HG03108 (cell line): ENCODE data around the gene TSPAN14.

Source experiments
- ATAC-seq: cut with Tn5 transposase; IDR thresholded peaks from one replicate; pipeline ENCODE4 v1.9.1; 2021; ENCODE audit warnings: moderate library complexity; ENCODE audit not compliant: unreplicated experiment

TSPAN14 gene

DNA sequence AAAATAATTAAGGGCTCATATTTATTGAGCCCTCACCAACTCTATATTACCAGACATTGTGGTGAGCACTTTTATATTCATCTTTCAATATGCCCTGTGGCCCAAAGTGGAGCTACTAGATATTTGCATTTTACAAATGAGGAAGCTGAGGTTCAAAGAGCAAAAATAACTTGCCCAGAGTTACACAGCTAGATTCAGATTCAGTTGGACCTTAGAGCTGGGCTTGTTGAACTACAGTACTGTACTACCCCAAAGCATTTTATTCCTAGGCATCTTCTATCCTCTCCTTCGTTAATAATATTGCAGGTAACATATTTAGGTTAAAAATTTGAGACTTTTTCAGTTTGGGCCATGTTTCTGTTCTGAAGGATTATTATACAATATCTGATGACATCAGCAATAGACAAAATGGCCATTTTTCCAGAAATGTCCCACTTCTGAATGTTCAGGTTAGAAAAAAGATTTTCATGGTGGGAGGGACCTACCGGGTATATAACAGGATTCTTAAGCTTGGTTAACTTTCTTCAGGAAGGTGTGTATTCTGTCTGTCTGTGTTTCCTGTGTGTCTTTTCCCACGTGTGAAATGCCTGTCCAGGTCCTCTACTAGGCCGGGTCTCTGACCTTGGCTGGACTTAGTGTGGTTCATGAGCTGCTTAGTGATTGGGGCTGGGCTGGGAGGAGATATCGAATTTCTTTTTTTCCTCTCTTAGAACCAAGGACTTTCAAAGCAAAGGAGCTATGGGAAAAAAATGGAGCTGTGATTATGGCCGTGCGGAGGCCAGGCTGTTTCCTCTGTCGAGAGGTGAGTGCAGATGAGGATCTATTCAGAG is 32.2 kb upstream of the TSPAN14 start:
- ATAC-seq = peak; percentile 92

DNA sequence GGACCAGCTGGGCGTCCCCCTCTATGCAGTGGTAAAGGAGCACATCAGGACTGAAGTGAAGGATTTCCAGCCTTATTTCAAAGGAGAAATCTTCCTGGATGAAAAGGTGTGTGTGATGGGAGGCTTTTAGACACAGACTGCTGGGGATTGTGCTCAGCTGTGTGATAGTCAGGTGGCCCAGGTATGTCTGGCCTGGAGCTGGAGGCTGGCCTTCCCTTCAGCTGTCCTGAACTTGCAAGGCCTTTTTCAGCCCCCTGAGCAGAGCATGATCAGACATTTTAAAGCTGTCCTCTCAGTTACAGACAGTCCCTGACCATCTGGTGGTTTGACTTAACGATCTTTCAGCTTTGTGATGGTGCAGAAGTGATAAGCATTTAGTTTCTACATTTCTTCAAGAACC is 28.2 kb upstream of the TSPAN14 start:
- no peak for ATAC-seq

DNA sequence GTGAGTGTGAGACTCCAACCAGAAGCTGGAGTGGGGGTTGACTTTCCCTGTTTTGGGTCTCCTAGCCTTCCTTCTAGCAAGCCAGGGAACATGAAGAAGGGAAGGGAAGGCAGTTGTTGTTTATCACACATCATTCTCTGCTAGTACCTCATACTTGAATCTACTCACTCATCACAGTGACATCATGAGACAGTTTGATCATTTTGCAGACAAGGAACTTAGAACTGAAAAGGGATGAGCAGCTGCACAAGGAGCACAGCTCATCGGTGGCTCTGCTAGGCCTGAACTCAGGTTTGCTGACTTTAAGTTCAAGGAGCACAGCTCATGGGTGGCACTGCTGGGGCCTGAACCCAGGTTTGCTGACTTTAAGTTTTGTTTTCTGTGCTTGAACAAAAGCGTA is 26.6 kb upstream of the TSPAN14 start:
- ATAC-seq = no peak

DNA sequence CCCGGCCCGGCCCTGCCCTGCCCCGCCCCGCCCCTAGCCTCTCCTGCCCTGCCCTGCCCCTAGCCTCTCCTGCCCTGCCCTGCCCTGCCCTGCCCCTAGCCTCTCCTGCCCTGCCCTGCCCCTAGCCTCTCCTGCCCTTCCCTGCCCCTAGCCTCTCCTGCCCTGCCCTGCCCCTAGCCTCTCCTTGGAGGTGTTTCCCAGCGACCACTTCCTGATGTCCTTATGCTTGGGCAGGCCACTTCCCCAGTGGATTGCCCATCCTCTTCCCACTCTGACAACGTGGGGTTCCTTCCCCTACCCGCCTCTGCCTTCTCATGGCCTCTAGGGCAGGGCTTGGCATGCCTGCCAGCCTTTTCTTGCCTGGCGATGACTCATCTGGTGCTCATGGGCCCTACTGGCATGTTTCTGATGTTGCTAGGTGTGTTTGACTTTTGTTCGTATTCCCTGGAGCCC is 24.6 kb upstream of the TSPAN14 start:
- no peak for ATAC-seq

DNA sequence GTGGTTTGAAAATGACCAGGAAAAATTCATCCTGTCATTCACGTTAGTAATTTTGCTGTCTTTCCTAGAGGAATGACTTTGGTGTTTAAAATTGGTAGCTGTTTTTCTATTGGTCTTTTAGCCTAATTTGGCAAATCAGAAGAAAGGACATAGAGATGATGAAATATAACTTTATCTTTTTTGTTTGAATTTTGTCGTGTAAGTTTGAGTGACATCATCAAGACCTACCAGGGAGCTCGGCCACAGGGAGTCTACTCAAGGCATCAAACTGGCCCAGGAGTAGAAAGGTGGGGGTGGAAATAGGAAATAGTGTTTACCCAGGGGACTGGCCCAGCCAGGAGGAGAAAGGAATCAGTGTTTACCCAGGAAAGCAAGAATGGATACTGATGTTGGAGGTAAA is 21.0 kb upstream of the TSPAN14 start:
- ATAC-seq = no peak

DNA sequence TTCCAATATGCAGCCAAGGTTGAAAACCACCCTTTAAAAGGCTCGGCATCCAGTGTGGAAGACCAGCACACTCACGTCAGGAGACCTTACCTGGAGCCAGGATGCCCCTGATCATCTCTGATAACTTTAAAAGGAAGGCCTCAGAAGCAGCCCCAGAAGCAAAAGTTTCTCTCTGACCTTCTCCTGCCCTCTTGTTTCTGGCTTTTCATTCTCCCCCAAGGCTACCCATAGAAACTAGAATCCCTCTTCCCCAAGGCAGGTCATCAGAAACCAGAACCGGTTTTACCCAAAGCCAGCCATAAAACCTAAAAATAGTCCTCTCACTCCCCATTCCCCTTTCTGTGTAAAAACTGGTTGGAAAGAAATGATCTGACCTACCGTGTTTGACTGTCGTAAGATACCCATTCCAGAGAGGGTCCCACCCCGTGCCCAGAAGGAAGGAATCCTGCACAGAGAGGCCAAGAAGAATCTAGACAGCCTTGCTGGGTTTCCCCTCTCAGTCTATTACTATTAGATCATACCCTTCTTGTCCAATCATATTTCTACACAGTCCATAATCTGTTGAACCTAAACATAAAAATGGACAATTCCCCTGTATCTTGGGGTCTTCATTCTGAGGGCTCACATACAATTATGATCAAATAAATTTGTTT is 17.5 kb upstream of the TSPAN14 start:
- ATAC-seq = no peak

DNA sequence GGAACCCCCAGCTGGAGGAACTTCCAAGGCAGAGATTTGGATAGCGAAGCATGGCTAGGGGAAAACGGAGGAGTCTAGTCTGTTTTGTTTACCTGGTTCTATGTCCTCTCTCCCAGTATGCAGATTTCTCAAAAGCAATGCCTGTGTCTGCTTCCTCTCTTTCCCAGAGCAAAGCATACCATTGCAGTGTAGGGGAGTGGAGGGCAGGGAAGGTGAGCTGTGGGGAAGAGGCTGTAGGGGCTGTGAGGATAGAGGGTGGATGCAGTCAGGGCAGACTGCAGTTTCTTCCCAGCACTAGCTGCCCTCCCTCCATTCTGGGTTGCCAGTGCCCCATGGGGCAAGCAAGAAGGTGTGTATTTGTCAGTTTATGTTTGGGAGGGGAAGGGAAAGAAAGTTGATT is 16.9 kb upstream of the TSPAN14 start:
- no peak for ATAC-seq

DNA sequence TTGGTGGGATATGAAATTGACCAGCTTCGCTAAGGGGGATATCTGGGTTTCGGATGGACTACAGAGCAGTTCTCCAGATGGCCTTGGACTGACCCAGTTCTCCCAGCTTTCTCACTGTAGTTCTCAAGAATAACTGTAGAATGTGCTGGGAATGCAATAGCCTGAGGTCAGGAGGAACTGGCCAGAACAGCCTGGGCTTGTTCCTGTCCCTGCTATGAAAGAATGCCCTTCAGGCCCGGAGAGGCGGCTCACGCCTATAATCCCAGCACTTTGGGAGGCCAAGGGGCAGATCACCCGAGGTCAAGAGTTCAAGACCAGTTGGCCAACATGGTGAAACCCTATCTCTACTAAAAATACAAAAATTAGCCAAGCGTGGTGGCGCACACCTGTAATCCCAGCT is 12.3 kb upstream of the TSPAN14 start:
- ATAC-seq = no peak

DNA sequence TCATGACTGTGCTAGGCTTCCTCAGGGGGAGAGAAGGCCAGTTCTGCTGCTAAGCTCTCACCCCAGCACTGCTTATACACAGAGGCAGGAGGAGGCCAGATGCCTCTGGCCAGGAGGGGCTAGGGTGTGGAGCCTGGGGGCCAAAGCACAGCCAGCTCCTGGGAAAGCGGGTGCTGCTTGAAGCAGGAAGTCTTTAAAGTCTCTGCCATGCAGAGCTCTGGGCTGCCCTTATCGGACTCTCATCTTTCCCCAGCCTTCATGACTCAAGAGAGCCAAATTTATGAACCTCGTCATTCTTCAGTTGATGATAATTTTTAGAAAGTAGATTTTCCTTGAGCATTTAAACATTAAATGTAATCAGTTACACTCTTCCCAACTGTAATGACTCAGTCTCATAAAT is 11.2 kb upstream of the TSPAN14 start:
- no peak for ATAC-seq

DNA sequence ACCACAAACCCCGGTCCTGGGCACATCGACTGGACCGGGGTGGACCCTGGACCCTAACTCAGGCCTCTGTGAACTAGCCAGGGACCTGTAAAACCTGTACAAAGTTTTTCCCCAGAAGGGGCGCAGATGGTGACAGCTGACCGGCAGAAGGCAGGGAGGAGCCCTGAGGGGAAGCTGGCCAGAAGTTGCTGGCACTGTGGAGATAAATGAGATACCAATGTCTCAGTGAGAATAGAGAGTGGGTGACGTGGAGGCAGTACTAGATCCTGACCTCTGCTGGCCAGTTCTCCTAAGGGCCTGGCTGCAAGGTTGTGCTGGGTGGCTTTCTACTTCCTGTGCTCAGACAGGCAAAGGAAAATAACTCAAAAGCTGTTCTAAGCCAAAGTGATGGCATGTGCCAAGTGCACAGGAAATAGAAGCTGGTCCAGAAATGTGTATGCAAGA is 10.6 kb upstream of the TSPAN14 start:
- peak; percentile 69 for ATAC-seq

DNA sequence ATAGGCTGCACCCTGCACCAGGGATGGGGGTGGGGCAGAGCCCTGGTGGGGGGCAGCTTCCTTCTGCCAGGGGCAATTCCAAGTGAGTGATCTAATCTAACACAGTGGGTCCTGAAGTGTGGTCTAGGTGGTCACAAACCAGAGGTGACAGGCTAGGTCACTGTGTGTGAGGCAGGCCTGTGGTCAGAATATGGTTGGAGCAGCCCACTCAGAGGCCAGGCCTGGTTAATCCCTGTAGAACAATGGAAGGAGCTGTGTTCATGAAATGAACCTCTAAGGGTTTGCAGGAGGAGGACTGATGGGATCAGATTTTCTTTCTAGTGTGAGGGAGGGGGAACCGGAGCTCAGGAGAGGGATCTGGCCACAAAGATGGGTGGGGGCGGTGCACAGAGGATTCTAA is 10.0 kb upstream of the TSPAN14 start:
- ATAC-seq = no peak

DNA sequence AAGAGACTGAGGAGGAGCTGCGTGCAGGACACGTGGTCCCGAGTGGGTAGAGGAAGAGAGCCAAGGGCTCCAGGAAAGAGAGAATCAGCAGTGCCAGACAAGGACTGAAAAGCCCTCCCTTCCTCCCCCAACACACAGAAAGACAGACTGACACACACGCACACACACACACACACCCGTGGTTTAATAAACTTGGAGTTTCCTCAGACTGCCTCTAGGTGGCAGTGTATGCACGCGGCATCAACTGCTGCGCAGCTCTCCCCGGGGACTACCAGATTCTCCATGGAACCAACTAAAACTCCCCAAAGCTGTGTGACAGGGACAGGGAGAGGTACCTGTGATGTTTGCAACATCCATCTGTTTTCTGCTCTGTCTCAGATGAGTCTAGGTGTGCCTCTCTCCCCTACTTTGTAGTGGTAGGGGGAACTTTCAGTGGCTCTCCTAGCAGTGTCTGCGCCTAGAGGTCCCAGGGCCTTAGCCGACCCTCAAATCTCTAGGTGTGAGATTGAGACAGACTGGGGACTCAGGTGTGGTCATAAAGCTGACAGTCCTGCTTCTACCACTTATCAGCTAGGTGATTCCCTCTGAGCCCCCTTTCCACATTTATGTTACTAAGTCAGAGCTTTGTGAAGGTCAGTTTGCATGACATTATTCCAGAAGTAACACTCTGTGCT is 9.3 kb upstream of the TSPAN14 start:
- ATAC-seq = peak; percentile 64

DNA sequence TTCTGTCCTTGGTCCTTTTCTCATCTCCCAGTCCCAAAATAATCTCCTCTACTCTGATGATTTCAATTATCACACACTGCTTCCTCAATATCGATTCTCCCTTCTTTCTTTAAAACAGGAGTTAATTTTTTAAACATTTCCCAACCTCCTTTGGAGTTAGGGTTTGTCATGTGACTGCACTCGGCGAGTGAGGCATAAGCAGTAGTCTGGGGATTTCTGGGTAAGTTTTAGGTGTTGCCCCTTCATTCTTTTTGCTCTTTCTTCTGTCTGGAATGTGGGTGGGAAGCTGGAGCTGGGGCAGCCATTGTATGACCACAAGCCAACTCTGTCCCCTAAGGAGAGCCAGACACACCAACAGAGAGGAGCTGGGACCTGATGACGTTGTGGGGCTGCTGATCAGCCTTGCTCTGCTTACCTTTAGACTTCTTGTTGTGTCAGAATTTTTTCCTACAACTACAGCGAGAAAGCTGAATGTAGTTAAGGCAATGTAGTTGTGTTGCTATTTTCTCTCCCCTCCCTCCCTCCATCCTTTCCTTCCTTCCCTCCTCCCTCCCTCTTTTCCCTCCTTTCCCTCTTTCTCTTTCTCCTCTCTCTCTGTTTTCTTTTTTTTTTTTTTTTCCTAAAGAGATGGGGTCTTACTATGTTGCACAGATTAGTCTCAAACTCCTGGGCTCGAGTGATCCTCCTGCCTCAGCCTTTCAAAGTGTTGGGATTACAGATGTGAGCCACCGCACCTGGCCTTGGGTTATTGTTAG is 6.5 kb upstream of the TSPAN14 start:
- no peak for ATAC-seq

DNA sequence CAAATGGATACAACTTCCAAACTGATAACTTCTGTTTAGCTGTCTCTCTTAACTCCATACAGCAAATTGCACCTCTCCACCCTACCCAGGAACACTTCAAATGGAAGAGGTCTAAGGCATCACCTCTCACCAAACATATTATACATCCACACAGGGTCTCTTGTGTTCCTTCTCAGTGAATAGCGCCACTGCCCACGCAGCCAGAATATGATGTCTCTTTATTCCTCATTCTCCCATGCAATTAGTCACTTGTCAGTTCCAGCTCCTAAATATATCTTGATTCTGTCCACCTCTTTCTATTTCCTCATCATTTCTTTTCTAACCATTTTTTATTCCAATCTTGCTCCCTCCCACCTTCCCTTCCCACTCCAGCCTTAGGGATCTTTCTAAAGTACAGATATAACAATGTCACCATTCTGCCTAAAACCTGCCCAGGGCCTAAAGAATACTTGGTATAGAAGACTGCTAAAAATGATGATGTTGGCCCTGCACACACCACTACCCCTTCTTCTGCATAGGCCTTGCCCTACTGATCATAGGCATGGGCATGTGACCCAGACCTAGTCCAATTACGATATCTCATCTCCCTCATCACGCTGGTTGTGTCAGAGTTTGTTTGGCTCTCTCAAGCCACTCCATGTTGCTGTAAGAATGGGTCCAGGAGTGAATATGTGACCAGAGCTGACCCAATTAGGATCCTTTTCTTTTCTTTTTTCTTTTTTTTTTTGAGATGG is 5.7 kb upstream of the TSPAN14 start:
- no peak for ATAC-seq

DNA sequence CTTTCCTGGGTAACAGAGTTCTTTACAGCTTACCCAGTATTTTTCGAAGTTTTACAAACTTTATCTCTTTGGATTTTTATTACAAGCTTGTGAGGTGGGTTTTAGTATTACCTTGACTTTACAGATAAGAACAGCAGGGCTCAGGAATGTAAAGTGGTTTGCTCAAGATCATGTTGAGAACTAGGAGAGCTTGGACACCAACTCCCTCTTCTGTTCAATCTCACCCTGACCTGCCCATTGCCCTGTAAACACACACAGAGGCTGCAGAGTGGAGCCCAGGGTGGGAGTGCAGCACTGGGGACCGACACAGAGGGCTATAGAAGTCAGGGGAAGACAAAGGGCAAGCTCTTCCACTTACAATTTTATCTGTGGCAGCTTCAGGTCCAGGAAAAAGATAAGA is 4.6 kb upstream of the TSPAN14 start:
- ATAC-seq = no peak

DNA sequence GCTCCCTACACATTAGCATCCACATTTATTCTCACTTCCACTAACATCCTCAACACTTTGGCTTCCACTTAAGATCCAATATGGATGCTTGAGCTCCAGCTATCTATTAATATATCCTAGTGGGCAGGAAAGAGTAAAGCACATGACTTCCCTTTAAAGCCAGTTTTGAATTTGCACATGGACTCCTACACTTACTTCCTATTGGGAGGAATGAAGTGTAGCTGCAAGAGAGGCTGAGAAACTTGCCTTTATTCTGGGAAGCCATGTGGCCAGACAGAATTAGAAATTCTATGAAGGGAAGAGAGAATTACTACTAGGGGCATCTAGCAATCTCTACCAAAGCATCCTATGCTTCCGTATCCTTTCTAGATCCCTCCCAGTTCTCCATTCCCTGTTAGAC is 3.0 kb upstream of the TSPAN14 start:
- no peak for ATAC-seq

DNA sequence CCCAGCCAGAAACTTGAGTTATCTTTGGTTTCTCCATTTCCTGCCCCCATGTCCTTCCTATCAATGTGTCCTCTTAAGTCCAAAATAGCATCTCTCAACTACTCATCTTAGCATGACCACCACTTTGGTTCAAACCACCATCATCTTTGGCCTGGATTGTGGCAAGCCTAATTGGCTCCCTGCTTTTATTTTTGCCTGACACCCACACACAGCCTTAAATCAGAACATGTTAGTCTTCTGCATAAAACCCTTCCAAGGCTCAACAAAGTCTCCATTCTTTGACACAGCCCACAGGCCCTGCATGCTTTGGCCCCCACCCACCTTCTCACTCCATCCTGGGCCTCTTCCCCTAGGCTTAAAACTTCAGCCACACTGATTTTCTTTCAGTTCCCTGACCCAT is 2.0 kb upstream of the TSPAN14 start:
- no peak for ATAC-seq

DNA sequence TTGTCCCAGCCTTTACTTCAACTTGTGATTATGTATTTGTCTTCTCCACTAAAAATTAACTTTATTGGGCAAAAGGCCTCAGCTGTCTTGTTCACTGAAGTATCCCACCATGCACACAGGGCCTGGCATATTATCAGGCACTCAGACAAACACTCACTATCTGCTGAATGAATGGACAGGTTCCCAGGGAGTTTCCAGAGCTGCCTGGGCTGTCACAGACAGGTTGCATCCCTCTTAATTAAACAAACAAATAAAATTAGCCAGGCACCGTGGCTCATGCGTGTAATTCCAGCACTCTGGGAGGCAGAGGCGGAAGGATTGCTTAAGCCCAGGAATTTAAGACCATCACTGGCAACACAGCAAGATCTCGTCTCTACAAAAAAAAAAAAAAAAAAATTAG is 1.5 kb upstream of the TSPAN14 start:
- no peak for ATAC-seq

DNA sequence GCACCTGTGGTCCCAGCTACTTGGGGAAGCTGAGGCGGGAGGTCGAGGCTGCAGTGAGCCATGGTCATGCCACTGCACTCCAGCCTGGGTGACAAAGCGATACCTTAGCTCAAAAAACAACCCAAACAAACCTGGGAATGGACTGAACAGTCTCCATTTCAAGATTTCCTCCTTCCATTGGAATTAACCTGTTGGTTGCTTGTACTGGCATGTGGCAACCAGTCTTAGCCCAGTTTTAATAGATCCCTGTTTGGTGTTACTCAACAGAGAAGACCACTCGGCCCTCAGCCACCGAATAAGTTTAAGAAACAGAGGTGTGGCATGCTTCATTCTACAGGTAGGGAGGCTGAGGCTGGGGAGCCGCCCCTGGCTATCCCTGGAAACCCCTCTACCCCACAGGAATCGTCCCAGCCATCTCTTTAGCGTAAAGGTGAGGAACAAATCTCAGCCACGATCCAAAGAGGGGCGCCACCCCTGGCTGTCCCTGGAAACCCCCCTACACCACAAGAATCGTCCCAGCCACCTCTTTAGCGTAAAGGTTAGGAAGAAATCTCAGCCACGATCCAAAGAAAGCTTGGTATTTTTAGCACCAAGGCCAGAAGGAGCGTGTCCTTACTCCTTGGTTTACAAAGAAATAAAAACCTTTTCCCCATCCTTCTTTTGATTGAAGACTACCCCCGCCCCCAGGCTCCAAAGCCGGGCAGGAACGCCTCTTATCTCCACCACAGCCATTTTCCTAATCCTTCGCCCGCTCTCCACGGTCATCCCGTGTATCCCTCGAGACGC is 861 bp upstream of the TSPAN14 start:
- ATAC-seq = no peak
